ENCODE data around the gene PCDH9.

Gene PCDH9

DNA sequence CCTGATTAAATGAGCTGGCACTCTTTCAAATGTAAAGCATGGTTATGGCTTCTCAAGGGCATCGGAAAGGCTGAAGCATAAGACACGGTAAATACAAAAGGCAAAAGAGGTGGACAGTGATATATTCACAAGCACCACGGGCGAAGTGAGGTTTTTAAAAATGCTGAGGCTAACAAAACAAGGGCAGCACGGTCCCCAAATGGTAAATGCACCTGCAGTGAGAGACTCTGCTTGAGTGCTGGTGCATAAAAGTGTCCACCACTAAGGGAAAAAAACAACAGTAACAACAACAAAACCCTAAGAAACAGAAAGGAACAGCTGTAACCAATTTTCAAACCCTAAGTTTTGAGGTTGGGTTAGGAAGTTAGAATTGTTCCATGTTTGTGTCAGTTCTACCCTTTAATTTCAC, 234.9 kb downstream of the PCDH9 start:
- no peaks in the 10 kb centered on the region for H3K79me2 ChIP-seq (ENCODE audit: insufficient read depth, low read depth)
- H4K20me1 ChIP-seq (ENCODE audit: insufficient read depth) = no peaks in the 10 kb centered on the region
- H3K27ac ChIP-seq = peak overlapping the region; percentile 98
- peak overlapping the region; percentile 79 for H3K4me2 ChIP-seq
- no peaks in the 10 kb centered on the region for H3K36me3 ChIP-seq (ENCODE audit: insufficient read depth)
- peak overlapping the region; percentile 58 for H3K9ac ChIP-seq
- no peak overlapping the region for H3K4me3 ChIP-seq (IDR thresholded peaks at IDR 0.05; ENCODE audit: insufficient read depth, low read depth, low read length)
- H3K4me1 ChIP-seq (ENCODE audit: low read depth, poor library complexity, severe bottlenecking) = peaks cover 52% of the 10 kb centered on the region
- TF ChIP-seq, protein P1, sequence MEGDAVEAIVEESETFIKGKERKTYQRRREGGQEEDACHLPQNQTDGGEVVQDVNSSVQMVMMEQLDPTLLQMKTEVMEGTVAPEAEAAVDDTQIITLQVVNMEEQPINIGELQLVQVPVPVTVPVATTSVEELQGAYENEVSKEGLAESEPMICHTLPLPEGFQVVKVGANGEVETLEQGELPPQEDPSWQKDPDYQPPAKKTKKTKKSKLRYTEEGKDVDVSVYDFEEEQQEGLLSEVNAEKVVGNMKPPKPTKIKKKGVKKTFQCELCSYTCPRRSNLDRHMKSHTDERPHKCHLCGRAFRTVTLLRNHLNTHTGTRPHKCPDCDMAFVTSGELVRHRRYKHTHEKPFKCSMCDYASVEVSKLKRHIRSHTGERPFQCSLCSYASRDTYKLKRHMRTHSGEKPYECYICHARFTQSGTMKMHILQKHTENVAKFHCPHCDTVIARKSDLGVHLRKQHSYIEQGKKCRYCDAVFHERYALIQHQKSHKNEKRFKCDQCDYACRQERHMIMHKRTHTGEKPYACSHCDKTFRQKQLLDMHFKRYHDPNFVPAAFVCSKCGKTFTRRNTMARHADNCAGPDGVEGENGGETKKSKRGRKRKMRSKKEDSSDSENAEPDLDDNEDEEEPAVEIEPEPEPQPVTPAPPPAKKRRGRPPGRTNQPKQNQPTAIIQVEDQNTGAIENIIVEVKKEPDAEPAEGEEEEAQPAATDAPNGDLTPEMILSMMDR (conservative IDR thresholded peaks at IDR 0.05; ENCODE audit: low read depth, low read length) = no peak
- peak overlapping the region; percentile 52; the same call in 1 of the 2 replicates for H2AFZ ChIP-seq (ENCODE audit: low read depth)
- no peaks in the 10 kb centered on the region for H3K27me3 ChIP-seq (ENCODE audit: insufficient read depth, low read depth)

GRCh38 chr13:66994517-66995202, 235.5 kb downstream of the PCDH9 start:
- H3K9ac ChIP-seq = peak overlapping the region; percentile 58
- H3K79me2 ChIP-seq (ENCODE audit: insufficient read depth, low read depth) = no peaks in the 10 kb centered on the region
- no peaks in the 10 kb centered on the region for H4K20me1 ChIP-seq (ENCODE audit: insufficient read depth)
- no peak overlapping the region for H3K4me3 ChIP-seq (IDR thresholded peaks at IDR 0.05; ENCODE audit: insufficient read depth, low read depth, low read length)
- TF ChIP-seq, protein P1 (conservative IDR thresholded peaks at IDR 0.05; ENCODE audit: low read depth, low read length) = no peak
- H3K27ac ChIP-seq = peak overlapping the region; percentile 98
- H3K4me2 ChIP-seq = peak overlapping the region; percentile 79
- H3K36me3 ChIP-seq (ENCODE audit: insufficient read depth) = no peaks in the 10 kb centered on the region
- peak overlapping the region; percentile 52 for H2AFZ ChIP-seq (ENCODE audit: low read depth)
- H3K27me3 ChIP-seq (ENCODE audit: insufficient read depth, low read depth) = no peaks in the 10 kb centered on the region
- H3K4me1 ChIP-seq (ENCODE audit: low read depth, poor library complexity, severe bottlenecking) = peaks cover 52% of the 10 kb centered on the region

DNA sequence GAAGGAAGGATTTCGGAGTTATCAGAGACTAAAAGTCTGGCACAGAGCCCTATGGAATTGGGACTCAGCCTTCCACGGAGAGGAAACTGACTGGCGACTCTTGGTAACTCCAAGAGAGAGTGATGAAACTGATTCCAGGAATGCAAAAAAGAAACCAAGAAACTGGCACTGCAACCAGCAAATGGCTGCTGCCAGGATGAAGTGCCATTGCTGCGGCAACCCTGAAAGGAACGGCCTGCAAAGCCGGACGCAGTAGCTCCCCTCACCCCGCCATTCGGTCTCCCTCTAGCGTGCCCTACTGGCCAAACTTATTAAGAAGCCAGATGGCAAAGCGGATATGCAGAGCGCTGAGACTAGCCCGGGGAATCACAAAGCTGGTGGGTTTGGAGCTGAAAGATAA, 236.0 kb downstream of the PCDH9 start:
- TF ChIP-seq, protein P1 (conservative IDR thresholded peaks at IDR 0.05; ENCODE audit: low read depth, low read length) = no peak
- peak overlapping the region; percentile 79 for H3K4me2 ChIP-seq
- H3K27me3 ChIP-seq (ENCODE audit: insufficient read depth, low read depth) = no peaks in the 10 kb centered on the region
- peak overlapping the region; percentile 52; the same call in 1 of the 2 replicates for H2AFZ ChIP-seq (ENCODE audit: low read depth)
- H4K20me1 ChIP-seq (ENCODE audit: insufficient read depth) = no peaks in the 10 kb centered on the region
- H3K9ac ChIP-seq = peak overlapping the region; percentile 58; the same call in 1 of the 2 replicates
- H3K4me3 ChIP-seq (IDR thresholded peaks at IDR 0.05; ENCODE audit: insufficient read depth, low read depth, low read length) = no peak overlapping the region
- peak overlapping the region; percentile 98 for H3K27ac ChIP-seq
- H3K36me3 ChIP-seq (ENCODE audit: insufficient read depth) = no peaks in the 10 kb centered on the region
- H3K4me1 ChIP-seq (ENCODE audit: low read depth, poor library complexity, severe bottlenecking) = peaks cover 52% of the 10 kb centered on the region
- H3K79me2 ChIP-seq (ENCODE audit: insufficient read depth, low read depth) = no peaks in the 10 kb centered on the region

GRCh38 chr13:66992719-66993118, 237.4 kb downstream of the PCDH9 start:
- Histone ChIP-seq H3K36me3 (ENCODE audit: insufficient read depth) (no peaks in the 10 kb centered on the region), H3K4me1 (ENCODE audit: low read depth, poor library complexity, severe bottlenecking) (peaks cover 49% of the 10 kb centered on the region), H3K9ac (no peak overlapping the region), H3K4me2 (no peak overlapping the region), H4K20me1 (ENCODE audit: insufficient read depth) (no peaks in the 10 kb centered on the region), H3K27ac (no peak overlapping the region), H3K27me3 (ENCODE audit: insufficient read depth, low read depth) (no peaks in the 10 kb centered on the region), H2AFZ (ENCODE audit: low read depth) (no peak overlapping the region), H3K79me2 (ENCODE audit: insufficient read depth, low read depth) (no peaks in the 10 kb centered on the region), H3K4me3 (IDR thresholded peaks at IDR 0.05; ENCODE audit: insufficient read depth, low read depth, low read length) (no peak overlapping the region)
- TF ChIP-seq, protein P1 (conservative IDR thresholded peaks at IDR 0.05; ENCODE audit: low read depth, low read length) = no peak

All from KMS-11 (cell line).